K562 (cell line): ENCODE data around the gene ZNF785. TPM values are rescaled to one million over a fixed set of nuclear protein-coding genes. Genes with fewer than 3 reads are reported as not detected.

ENCODE experiments used
- ASH1L ChIP-seq: fragments of 450-650 bp; IDR thresholded peaks from 2 replicates; pipeline ENCODE4 v1.6.1; 2018; ENCODE audit warnings: borderline replicate concordance, mild to moderate bottlenecking, low read depth; ENCODE audit not compliant: partially characterized antibody
- HLTF ChIP-seq: fragments of 450-650 bp; IDR thresholded peaks from 2 replicates; pipeline ENCODE4 v1.6.1; 2016
- JUN ChIP-seq, 2 experiments: sonication (generic) in 1 of 2; formaldehyde crosslinking in 1 of 2; IDR thresholded peaks; 2 replicates each; pipeline versions ENCODE4 v1.6.1 to v1.8.0; 2012 to 2022; ENCODE audit warnings: borderline replicate concordance in 2 of 2, mild to moderate bottlenecking in 2 of 2, improper control_type of control experiment in 1 of 2, low read depth in 1 of 2, low read length in 1 of 2, missing genetic modification reagents in 1 of 2
- KLF13 ChIP-seq: fragments of 450-650 bp; IDR thresholded peaks from 2 replicates; pipeline ENCODE4 v1.6.1; 2016; ENCODE audit warnings: missing genetic modification characterization, low read depth, mild to moderate bottlenecking, missing compliant biosample characterization, moderate library complexity, borderline replicate concordance
- NCOA4 ChIP-seq: fragments of 450-650 bp; IDR thresholded peaks from 2 replicates; pipeline ENCODE4 v1.6.1; 2018; ENCODE audit warnings: mild to moderate bottlenecking; ENCODE audit not compliant: partially characterized antibody
- RB1 ChIP-seq: fragments of 450-650 bp; IDR thresholded peaks from 2 replicates; pipeline ENCODE4 v1.6.1; 2017; ENCODE audit warnings: low read depth, mild to moderate bottlenecking
- SIN3B ChIP-seq: fragments of 450-650 bp; IDR thresholded peaks from 2 replicates; pipeline ENCODE4 v1.6.1; 2017; ENCODE audit warnings: low read depth, mild to moderate bottlenecking, moderate library complexity
- TAL1 ChIP-seq: fragments of 450-650 bp; IDR thresholded peaks from 2 replicates; pipeline ENCODE4 v1.6.1; 2016; ENCODE audit warnings: mild to moderate bottlenecking
- TARDBP ChIP-seq: fragments of 450-650 bp; IDR thresholded peaks from 2 replicates; pipeline ENCODE4 v1.6.1; 2016
- ZBTB17 ChIP-seq: fragments of 450-650 bp; formaldehyde crosslinking; IDR thresholded peaks from 2 replicates; pipeline ENCODE4 v1.4.0; 2020; ENCODE audit warnings: mild to moderate bottlenecking
- ZKSCAN1 ChIP-seq: fragments of 150-350 bp; IDR thresholded peaks from 2 replicates; pipeline ENCODE4 v1.6.1; 2016; ENCODE audit warnings: low read depth, low read length
- ZNF12 ChIP-seq: sonication (generic); formaldehyde crosslinking; IDR thresholded peaks from 2 replicates; pipeline ENCODE4 v1.4.0; 2020; ENCODE audit warnings: mild to moderate bottlenecking, missing genetic modification reagents
- ZSCAN29 ChIP-seq: fragments of 450-650 bp; IDR thresholded peaks from 2 replicates; pipeline ENCODE4 v1.6.1; 2017
- polyA plus RNA-seq, 8 experiments: library from polyadenylated mRNA; depleted of rRNA in 4 of 8; stranded (reverse) in 5 of 8; unstranded in 3 of 8; fragments of >200 nt; fragmentation: Nextera tagmentation in 2 of 8; fragmentation: Illumina TruSeq in 1 of 8; extraction: Ambion mirVana in 2 of 8; extraction: Trizol in 1 of 8; gene quantifications; 2 replicates each; pipeline versions ENCODE4 v1.2.1 to v1.2.3, GENCODE V29; 2011 to 2014; ENCODE audit warnings: inconsistent platforms in 1 of 8, missing spikeins in 1 of 8
- total RNA-seq, 7 experiments: library from RNA; depleted of rRNA in 6 of 7; stranded (reverse); fragments of >200 nt in 6 of 7; fragmentation: Illumina TruSeq in 2 of 7; extraction: Trizol in 2 of 7; gene quantifications; 2 replicates each; pipeline versions ENCODE4 v1.2.1 to v1.2.3, GENCODE V29; 2011 to 2021; ENCODE audit warnings: low replicate concordance in 1 of 7
- TF ChIP-seq, protein P1 (sequence below): sonication (generic); formaldehyde crosslinking; IDR thresholded peaks from 2 replicates; pipeline ENCODE4 v1.8.1; 2022; ENCODE audit warnings: missing genetic modification reagents
- TF ChIP-seq, protein P2 (sequence below): fragments of 250-450 bp; sonication (Bioruptor Pico); IDR thresholded peaks from 2 replicates; pipeline ENCODE4 v1.4.0; 2020
- TF ChIP-seq, protein P3 (sequence below): fragments of 450-650 bp; formaldehyde crosslinking; IDR thresholded peaks from 2 replicates; pipeline ENCODE4 v1.4.0; 2022; ENCODE audit warnings: mild to moderate bottlenecking, moderate library complexity
- TF ChIP-seq, protein P4 (sequence below): fragments of 200-400 bp; formaldehyde crosslinking; IDR thresholded peaks from 2 replicates; pipeline ENCODE4 v1.6.1; 2017; ENCODE audit warnings: mild to moderate bottlenecking, low read depth, low read length, moderate library complexity

Gene ZNF785
- total and polyA plus RNA-seq, 9 of the 15 experiments (the other 6 are each of a cell fraction or from before 2014, with no cell fraction given) = 0.64 to 11.0 (median 6.4) TPM

DNA sequence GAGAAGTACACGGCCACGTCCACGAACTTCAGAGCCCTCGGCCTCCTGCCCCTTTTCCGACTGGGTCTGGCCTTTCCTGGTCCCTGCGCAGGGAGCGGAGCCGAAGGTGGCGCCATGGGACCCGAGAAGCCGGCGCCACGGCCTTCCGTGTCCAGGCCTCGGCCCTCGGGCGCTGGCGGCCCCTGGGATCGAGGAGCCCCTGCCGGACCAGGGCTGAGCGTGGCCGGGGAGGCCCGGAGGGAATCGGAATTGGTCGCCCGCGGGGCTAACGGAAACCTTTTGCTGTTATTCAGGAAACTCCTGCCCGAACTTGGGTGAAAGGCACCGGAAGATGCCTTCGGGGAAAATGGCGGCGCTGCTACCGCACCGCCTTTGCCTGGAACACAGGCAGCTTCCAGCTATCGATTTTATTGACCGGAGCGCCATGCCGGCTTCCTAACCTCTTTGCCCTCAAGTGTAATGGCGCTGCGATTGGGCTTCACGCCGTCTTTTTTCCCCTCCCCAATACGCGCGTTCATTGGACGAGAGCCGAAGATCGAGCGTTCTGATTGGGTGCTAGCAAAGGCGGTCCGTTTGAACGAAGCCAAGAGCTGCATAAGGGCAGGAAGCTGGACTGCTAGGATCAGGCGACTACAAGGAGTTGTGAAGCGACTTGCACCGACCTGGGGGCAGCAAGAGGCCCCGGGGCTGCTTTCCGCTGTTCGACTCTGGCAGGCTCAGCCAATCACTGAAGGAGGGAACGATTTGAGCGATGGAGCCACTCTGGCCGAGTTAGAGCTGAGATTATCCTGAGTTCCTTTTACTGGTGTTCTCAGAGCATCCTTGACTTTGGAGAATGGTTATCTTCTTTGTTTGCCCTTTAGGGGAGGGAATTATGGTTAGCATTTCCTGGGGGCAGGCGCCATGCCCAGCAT, 24.7 kb upstream of the ZNF785 start, which contains the start of gene ZNF689 (continued):
- TF ChIP-seq, protein P1, sequence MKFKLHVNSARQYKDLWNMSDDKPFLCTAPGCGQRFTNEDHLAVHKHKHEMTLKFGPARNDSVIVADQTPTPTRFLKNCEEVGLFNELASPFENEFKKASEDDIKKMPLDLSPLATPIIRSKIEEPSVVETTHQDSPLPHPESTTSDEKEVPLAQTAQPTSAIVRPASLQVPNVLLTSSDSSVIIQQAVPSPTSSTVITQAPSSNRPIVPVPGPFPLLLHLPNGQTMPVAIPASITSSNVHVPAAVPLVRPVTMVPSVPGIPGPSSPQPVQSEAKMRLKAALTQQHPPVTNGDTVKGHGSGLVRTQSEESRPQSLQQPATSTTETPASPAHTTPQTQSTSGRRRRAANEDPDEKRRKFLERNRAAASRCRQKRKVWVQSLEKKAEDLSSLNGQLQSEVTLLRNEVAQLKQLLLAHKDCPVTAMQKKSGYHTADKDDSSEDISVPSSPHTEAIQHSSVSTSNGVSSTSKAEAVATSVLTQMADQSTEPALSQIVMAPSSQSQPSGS (CRISPR knock-in tag) = no peak
- TF ChIP-seq RB1 = peak; percentile 53
- no peak for TF ChIP-seq NCOA4
- 0 out of 2 replicates have a peak, but pooled peaks have one; percentile 17 for TF ChIP-seq ZNF12 (CRISPR knock-in tag)
- TF ChIP-seq ZSCAN29 = no peak
- peak; percentile 100 for TF ChIP-seq ASH1L
- TF ChIP-seq JUN (IDR thresholded peaks at IDR 0.05; ENCODE audit: borderline replicate concordance, low read depth, low read length) = no peak
- no peak for TF ChIP-seq JUN (CRISPR knock-in tag; IDR thresholded peaks at IDR 0.05; ENCODE audit: borderline replicate concordance)
- no peak for TF ChIP-seq TARDBP
- TF ChIP-seq KLF13 (tag) = 0 out of 2 replicates have a peak, but pooled peaks have one; percentile 33
- no peak for TF ChIP-seq HLTF
- TF ChIP-seq, protein P2, sequence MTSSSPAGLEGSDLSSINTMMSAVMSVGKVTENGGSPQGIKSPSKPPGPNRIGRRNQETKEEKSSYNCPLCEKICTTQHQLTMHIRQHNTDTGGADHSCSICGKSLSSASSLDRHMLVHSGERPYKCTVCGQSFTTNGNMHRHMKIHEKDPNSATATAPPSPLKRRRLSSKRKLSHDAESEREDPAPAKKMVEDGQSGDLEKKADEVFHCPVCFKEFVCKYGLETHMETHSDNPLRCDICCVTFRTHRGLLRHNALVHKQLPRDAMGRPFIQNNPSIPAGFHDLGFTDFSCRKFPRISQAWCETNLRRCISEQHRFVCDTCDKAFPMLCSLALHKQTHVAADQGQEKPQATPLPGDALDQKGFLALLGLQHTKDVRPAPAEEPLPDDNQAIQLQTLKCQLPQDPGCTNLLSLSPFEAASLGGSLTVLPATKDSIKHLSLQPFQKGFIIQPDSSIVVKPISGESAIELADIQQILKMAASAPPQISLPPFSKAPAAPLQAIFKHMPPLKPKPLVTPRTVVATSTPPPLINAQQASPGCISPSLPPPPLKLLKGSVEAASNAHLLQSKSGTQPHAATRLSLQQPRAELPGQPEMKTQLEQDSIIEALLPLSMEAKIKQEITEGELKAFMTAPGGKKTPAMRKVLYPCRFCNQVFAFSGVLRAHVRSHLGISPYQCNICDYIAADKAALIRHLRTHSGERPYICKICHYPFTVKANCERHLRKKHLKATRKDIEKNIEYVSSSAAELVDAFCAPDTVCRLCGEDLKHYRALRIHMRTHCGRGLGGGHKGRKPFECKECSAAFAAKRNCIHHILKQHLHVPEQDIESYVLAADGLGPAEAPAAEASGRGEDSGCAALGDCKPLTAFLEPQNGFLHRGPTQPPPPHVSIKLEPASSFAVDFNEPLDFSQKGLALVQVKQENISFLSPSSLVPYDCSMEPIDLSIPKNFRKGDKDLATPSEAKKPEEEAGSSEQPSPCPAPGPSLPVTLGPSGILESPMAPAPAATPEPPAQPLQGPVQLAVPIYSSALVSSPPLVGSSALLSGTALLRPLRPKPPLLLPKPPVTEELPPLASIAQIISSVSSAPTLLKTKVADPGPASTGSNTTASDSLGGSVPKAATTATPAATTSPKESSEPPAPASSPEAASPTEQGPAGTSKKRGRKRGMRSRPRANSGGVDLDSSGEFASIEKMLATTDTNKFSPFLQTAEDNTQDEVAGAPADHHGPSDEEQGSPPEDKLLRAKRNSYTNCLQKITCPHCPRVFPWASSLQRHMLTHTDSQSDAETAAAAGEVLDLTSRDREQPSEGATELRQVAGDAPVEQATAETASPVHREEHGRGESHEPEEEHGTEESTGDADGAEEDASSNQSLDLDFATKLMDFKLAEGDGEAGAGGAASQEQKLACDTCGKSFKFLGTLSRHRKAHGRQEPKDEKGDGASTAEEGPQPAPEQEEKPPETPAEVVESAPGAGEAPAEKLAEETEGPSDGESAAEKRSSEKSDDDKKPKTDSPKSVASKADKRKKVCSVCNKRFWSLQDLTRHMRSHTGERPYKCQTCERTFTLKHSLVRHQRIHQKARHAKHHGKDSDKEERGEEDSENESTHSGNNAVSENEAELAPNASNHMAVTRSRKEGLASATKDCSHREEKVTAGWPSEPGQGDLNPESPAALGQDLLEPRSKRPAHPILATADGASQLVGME (CRISPR knock-in tag) = no peak
- TF ChIP-seq, protein P3, sequence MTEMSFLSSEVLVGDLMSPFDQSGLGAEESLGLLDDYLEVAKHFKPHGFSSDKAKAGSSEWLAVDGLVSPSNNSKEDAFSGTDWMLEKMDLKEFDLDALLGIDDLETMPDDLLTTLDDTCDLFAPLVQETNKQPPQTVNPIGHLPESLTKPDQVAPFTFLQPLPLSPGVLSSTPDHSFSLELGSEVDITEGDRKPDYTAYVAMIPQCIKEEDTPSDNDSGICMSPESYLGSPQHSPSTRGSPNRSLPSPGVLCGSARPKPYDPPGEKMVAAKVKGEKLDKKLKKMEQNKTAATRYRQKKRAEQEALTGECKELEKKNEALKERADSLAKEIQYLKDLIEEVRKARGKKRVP (CRISPR knock-in tag) = 0 out of 2 replicates have a peak, but pooled peaks have one; percentile 18
- TF ChIP-seq ZBTB17 (CRISPR knock-in tag) = peak; percentile 83; the same call in 1 of the 2 replicates
- 0 out of 2 replicates have a peak, but pooled peaks have one; percentile 30 for TF ChIP-seq SIN3B
- no peak for TF ChIP-seq ZKSCAN1
- TF ChIP-seq, protein P4, sequence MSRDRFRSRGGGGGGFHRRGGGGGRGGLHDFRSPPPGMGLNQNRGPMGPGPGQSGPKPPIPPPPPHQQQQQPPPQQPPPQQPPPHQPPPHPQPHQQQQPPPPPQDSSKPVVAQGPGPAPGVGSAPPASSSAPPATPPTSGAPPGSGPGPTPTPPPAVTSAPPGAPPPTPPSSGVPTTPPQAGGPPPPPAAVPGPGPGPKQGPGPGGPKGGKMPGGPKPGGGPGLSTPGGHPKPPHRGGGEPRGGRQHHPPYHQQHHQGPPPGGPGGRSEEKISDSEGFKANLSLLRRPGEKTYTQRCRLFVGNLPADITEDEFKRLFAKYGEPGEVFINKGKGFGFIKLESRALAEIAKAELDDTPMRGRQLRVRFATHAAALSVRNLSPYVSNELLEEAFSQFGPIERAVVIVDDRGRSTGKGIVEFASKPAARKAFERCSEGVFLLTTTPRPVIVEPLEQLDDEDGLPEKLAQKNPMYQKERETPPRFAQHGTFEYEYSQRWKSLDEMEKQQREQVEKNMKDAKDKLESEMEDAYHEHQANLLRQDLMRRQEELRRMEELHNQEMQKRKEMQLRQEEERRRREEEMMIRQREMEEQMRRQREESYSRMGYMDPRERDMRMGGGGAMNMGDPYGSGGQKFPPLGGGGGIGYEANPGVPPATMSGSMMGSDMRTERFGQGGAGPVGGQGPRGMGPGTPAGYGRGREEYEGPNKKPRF = no peak
- no peak for TF ChIP-seq TAL1
